ENCODE measurements around the gene DNAH11. TPM values are rescaled to one million over a fixed set of nuclear protein-coding genes. Genes with fewer than 3 reads are reported as not detected.

Gene DNAH11
- total and polyA plus RNA-seq, 2 of the 8 experiments (the other 6 are each of a cell fraction or from before 2014, with no cell fraction given): 1.8 to 4.9 TPM

GRCh38 chr7:21500117-21500832 is 42.6 kb upstream of the DNAH11 start (continued):
- TF ChIP-seq SRF (IDR thresholded peaks at IDR 0.05; ENCODE audit: low read depth, low read length): no peak
- no peak for TF ChIP-seq MAFK (IDR thresholded peaks at IDR 0.05; ENCODE audit: low read depth, low read length)
- no peak for TF ChIP-seq KDM1A (IDR thresholded peaks at IDR 0.05; ENCODE audit: borderline replicate concordance, low read length)
